ENCODE results near the gene CXCL9. TPM values are rescaled to one million over a fixed set of nuclear protein-coding genes. Genes with fewer than 3 reads are reported as not detected.

CXCL9 gene
- total RNA-seq (2013): 2.3 TPM
- polyA plus RNA-seq: under 1 TPM; 0.46 to 0.95 (median 0.55) TPM
- polyA minus RNA-seq: 0.97 and 2.0 TPM in 2 replicates
- 0 to 2.3 (median 0.83) reads per million in 11 experiments for total RNA-seq

DNA sequence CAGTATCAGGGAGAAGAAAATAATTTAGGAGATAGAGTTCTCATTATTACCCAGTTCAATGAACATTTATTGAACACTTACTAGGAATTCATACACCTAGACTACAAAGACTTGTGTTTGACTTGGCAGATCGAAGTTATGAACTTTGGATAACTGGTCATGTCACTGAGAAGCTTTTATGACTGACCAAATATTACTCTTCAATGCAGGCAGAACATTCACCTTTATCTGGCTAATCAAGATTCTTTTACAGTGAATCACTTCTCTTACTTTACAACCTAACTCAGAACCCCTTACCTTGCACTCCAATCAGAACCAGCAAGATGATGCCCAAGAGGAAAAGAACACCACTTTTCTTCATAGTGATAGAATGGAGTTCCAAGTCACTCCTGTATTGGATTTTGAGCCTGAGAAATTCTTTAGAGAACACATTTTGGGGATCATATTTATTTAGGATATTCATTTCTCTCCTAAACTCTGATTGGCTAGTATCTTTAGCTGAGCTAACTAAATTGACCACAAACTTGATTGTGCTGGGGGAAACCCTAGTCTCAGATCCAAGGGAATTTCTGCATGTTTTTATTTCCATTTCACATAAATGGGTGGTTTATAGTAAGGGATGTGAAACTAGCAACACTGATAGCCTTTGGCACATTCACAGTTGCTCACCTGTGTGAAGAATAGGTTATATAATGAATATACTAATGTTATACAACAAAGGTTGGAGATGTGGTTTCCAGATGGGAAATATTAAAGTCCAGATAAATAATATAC lies at the start of gene CXCL9:
CXCL9 (minus strand) TSS at position 421 of the 774 bp plus-strand sequence; CDS start at position 361, 60 bp downstream.
- Histone ChIP-seq H3K36me3 (replicated peaks in 1 of 2; ENCODE audit: control insufficient read depth in 1 of 2, insufficient read depth in 2 of 2, low read length in 2 of 2) (no peaks in the 10 kb centered on the region), H4K20me1 (ENCODE audit: insufficient read depth, low read length) (no peaks in the 10 kb centered on the region), H3K4me2 (replicated peaks; ENCODE audit: extremely low read depth, low read length, poor library complexity, severe bottlenecking) (no peak within 1 kb of the TSS), H3K27ac (ENCODE audit: low read depth in 1 of 2, low read length in 2 of 2) (no peak within 1 kb of the TSS), H3K4me3 (replicated peaks in 1 of 3; ENCODE audit: low read depth in 2 of 3, low read length in 3 of 3) (no peak within 1 kb of the TSS), H3K27me3 (ENCODE audit: control insufficient read depth in 2 of 2, insufficient read depth in 2 of 2, low read length in 2 of 2) (no peaks in the 10 kb centered on the region), H2AFZ (ENCODE audit: insufficient read depth, low read depth, low read length, poor library complexity, severe bottlenecking) (no peak within 1 kb of the TSS), H3K79me2 (ENCODE audit: insufficient read depth, low read length) (no peaks in the 10 kb centered on the region), H3K9me3 (replicated peaks in 1 of 2; ENCODE audit: control insufficient read depth in 1 of 2, insufficient read depth in 1 of 2, low read length in 2 of 2) (no peaks in the 10 kb centered on the region), H3K9ac (ENCODE audit: insufficient read depth, low read length, poor library complexity, severe bottlenecking) (no peak within 1 kb of the TSS), H3K4me1 (ENCODE audit: control insufficient read depth in 1 of 2, insufficient read depth in 2 of 2, low read length in 2 of 2) (peaks cover 14 to 15% of the 10 kb centered on the region in 2 donors)
- intact Hi-C loops (cut with micrococcal nuclease): no loop called here
- TF ChIP-seq, protein P1, sequence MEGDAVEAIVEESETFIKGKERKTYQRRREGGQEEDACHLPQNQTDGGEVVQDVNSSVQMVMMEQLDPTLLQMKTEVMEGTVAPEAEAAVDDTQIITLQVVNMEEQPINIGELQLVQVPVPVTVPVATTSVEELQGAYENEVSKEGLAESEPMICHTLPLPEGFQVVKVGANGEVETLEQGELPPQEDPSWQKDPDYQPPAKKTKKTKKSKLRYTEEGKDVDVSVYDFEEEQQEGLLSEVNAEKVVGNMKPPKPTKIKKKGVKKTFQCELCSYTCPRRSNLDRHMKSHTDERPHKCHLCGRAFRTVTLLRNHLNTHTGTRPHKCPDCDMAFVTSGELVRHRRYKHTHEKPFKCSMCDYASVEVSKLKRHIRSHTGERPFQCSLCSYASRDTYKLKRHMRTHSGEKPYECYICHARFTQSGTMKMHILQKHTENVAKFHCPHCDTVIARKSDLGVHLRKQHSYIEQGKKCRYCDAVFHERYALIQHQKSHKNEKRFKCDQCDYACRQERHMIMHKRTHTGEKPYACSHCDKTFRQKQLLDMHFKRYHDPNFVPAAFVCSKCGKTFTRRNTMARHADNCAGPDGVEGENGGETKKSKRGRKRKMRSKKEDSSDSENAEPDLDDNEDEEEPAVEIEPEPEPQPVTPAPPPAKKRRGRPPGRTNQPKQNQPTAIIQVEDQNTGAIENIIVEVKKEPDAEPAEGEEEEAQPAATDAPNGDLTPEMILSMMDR (IDR thresholded peaks at IDR 0.05): no peak
- peaks cover 0 to 1% (median 0%) of the 10 kb centered on the region in 7 donors for H3K9me3 Mint-ChIP-seq
- H3K4me3 Mint-ChIP-seq: no peak within 1 kb of the TSS
- DNase-seq: no peak
- peaks cover 22% of the 10 kb centered on the region for H3K4me1 Mint-ChIP-seq
- H3K27me3 Mint-ChIP-seq (ENCODE audit: low read depth in 3 of 3): peaks cover 0 to 4% (median 0%) of the 10 kb centered on the region in 3 donors
- H3K27ac Mint-ChIP-seq: no peak within 1 kb of the TSS
- no peaks in the 10 kb centered on the region for H3K36me3 Mint-ChIP-seq
- no CpG with 5 or more reads among the region's 1 CpG for WGBS (ENCODE audit: insufficient coverage)

DNA sequence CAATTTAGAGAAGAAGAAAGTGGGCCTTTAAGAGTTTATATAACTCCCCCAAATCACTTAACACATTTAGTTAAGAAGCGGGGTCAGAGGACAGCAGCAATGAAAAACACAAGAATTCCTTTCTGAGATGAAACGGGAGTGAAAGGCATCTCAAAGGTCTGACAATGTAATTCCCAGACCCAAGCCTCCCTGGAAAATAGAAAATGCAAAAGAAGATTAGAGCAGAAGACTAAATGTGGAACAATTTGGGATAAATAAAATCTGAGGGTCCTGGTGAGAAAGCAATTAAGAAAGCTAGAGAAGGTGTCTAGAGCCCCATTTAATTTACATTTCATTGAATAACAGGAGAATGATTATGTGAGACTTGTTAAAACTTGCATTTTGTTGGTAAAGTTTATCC lies 48.1 kb upstream of the CXCL9 start:
- H3K9me3 ChIP-seq (replicated peaks in 1 of 2; ENCODE audit: control insufficient read depth in 1 of 2, insufficient read depth in 1 of 2, low read length in 2 of 2): no peaks in the 10 kb centered on the region
- H3K9ac ChIP-seq (ENCODE audit: insufficient read depth, low read length, poor library complexity, severe bottlenecking): no peak overlapping the region
- H3K4me2 ChIP-seq (replicated peaks; ENCODE audit: extremely low read depth, low read length, poor library complexity, severe bottlenecking): no peak overlapping the region
- no peak overlapping the region for H3K4me3 ChIP-seq (replicated peaks in 1 of 3; ENCODE audit: low read depth in 2 of 3, low read length in 3 of 3)
- H4K20me1 ChIP-seq (ENCODE audit: insufficient read depth, low read length): no peaks in the 10 kb centered on the region
- H3K4me1 Mint-ChIP-seq: peaks cover 48% of the 10 kb centered on the region
- no peak overlapping the region for H3K4me3 Mint-ChIP-seq
- no peaks in the 10 kb centered on the region for H3K36me3 ChIP-seq (replicated peaks in 1 of 2; ENCODE audit: control insufficient read depth in 1 of 2, insufficient read depth in 2 of 2, low read length in 2 of 2)
- 100% methylated on average over 1 of the region's 2 CpGs for WGBS (ENCODE audit: insufficient coverage)
- TF ChIP-seq, protein P1 (IDR thresholded peaks at IDR 0.05): no peak
- DNase-seq: no peak
- no peaks in the 10 kb centered on the region for H3K27me3 ChIP-seq (ENCODE audit: control insufficient read depth in 2 of 2, insufficient read depth in 2 of 2, low read length in 2 of 2)
- H3K36me3 Mint-ChIP-seq: no peaks in the 10 kb centered on the region
- peaks cover 22 to 29% of the 10 kb centered on the region in 2 donors for H3K4me1 ChIP-seq (ENCODE audit: control insufficient read depth in 1 of 2, insufficient read depth in 2 of 2, low read length in 2 of 2)
- no peak overlapping the region for H2AFZ ChIP-seq (ENCODE audit: insufficient read depth, low read depth, low read length, poor library complexity, severe bottlenecking)
- peaks cover 0 to 2% (median 1%) of the 10 kb centered on the region in 3 donors for H3K27me3 Mint-ChIP-seq (ENCODE audit: low read depth in 3 of 3)
- intact Hi-C loops (cut with micrococcal nuclease): no loop called here
- no peak overlapping the region for H3K27ac ChIP-seq (ENCODE audit: low read depth in 1 of 2, low read length in 2 of 2)
- no peak overlapping the region for H3K27ac Mint-ChIP-seq
- H3K9me3 Mint-ChIP-seq: no peaks in the 10 kb centered on the region
- H3K79me2 ChIP-seq (ENCODE audit: insufficient read depth, low read length): no peaks in the 10 kb centered on the region
